GM06990 (cell line): ENCODE results near the gene LRRC27.
"Not testable (repeated sequence)": the region's sequence is repeated elsewhere in the genome, so short reads cannot be mapped to it uniquely, and the experiment has no call there.

ENCODE experiments used
- DNase-seq: peaks from one replicate; pipeline ENCODE4 v3.0.0-alpha.2; 2011; ENCODE audit not compliant: insufficient read length; ENCODE audit errors: extremely low read depth
- H3K27me3 ChIP-seq: replicated peaks from 2 replicates; pipeline ENCODE4 v1.6.0; 2011; ENCODE audit warnings: low read length; ENCODE audit not compliant: control insufficient read depth, insufficient read depth
- H3K36me3 ChIP-seq: 2 replicates; pipeline ENCODE4 v1.5.1; 2011; ENCODE audit warnings: low read length; ENCODE audit not compliant: control insufficient read depth, insufficient read depth
- H3K4me3 ChIP-seq: replicated peaks from 2 replicates; pipeline ENCODE4 v1.5.1; 2011; ENCODE audit warnings: low read depth, mild to moderate bottlenecking, control low read depth, low read length
- CTCF ChIP-seq: IDR thresholded peaks from 2 replicates; pipeline ENCODE4 v1.5.1; 2011; ENCODE audit warnings: low read length, control low read depth, mild to moderate bottlenecking, inconsistent platforms; ENCODE audit not compliant: insufficient read depth, poor library complexity, severe bottlenecking

Gene LRRC27

DNA sequence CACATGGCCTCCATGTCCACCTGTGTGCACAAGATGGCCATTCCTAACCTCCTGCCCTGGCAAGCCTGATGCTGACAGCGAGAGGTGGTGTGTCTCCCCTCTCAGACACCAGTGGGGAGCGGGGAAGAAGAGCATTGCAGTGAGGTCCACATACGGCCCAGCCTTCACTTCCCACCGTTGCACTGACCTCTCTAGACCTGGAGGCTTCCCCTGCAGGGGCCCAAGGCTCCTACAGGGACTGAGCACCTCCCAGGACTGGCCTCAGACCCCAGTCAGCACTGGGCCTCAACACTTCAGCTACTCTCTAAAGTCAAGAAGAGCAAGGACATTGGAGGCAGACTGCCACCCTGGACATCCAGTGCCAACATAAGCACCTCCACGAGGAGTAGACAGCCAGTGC, 40.2 kb upstream of the LRRC27 start:
- Histone ChIP-seq H3K27me3 (no peaks in the 10 kb centered on the region; the same call in 1 of the 2 replicates), H3K4me3 (no peak overlapping the region), H3K36me3 (no peaks in the 10 kb centered on the region)
- no peak for TF ChIP-seq CTCF
- no peak for DNase-seq

DNA sequence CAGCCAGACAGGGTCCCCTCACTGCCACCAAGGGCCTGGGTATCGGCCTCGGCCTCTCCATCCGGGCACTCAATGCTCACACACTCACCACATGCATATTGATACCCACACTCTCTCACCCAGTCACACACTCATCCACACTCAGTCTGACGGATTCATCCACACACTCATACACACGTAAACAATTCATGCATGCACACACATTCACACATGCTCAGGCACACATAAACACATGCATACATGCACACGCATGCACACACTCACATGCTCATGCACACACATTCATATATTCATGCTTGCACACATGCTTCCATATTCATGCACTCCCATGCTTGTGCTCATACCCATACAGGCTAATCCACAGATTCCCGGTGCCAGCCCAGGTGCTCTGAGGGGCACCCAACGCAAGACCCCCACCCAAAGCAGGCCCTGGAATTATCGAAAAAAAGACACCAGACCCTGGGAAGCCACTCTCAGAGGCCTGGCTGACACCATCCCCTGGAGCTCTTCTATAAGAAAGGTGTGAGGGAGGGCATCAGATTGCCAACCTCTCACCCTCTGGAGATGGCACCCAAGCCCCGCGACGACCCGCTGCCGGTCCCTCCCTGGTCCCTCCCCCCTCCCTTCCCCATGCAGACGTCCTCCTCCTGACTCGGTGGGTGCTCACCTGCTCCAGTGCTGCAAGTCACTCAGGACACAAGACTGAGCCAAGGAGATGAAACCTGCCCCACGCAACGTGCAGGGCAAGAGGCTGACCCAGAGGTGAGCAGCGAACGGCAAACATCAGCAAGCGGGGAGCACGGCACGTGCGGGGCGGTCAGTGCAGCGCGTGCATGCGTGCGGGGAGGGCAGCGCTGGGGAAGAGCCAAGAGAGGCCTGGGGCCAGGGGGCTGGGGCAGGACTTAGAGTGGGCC, 39.4 kb upstream of the LRRC27 start:
- no peaks in the 10 kb centered on the region for H3K36me3 ChIP-seq
- no peaks in the 10 kb centered on the region; the same call in 1 of the 2 replicates for H3K27me3 ChIP-seq
- H3K4me3 ChIP-seq = no peak overlapping the region
- no peak for DNase-seq
- no peak for TF ChIP-seq CTCF

DNA sequence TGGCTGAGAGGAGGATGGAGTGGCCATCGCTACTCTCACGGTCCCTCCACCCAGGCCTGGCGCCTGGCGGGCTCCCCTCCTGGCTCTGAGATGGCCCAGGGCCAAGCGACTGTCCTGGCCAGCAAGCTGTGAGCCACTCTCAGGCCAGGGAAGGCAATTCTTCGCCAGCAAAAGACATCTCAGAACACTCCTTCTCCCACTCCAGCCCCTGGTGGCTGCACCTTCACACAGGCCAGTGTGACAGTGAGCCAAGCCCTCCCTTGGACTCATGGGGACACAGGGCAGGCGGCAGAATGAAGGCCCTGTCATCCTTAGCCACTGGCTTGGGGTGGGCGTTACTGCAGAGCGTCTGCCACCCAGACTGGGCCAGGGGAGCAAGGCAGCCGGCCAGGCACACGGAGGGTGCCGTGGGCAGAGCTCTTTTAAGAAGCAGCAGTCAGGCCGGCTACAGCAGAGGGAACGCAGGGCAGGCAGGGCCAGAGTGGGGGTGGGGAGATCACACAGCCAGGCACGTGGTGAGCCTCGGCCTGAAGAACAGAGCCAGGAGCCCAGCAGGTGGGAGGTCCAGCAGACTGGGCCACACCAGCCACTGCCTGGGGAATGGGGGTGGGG, 38.7 kb upstream of the LRRC27 start:
- Histone ChIP-seq H3K36me3 (no peaks in the 10 kb centered on the region), H3K27me3 (no peaks in the 10 kb centered on the region; the same call in 1 of the 2 replicates), H3K4me3 (no peak overlapping the region)
- no peak for DNase-seq
- no peak for TF ChIP-seq CTCF

DNA sequence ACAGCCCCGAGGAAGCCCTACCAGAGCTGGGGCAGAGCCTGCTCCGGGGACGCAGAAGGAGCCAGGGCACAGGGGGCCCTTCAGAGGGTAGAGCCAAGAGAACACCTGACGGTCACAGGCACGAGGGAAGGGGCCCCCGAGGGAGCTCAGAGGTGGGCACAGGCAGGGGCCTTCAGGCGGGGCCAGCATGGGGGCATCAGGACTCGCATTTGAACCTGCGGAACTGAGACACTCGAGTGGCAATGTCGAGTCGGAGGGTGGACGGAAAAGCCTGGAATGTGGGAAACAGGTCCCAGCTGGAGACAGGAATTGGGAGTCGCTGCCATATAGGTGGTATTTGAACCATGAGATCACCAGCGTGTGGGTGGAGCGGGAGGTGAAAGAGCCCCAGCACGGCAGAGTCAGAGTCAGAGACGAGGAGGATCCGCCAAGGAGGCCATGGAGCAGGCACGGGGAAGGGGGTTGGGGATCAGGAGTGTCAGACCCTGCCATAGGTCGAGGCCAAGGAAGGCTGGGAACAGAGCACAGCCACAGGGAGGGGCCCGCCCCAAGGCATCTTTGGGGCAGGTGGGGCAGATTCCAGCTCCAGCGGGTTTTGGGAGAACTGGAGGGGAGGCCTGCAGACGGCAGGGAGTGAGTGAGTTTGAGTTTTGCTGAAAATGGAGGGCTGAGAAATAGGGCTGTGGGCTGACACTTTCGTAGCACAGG, 38.0 kb upstream of the LRRC27 start:
- DNase-seq = no peak
- Histone ChIP-seq H3K4me3 (no peak overlapping the region), H3K36me3 (no peaks in the 10 kb centered on the region), H3K27me3 (no peaks in the 10 kb centered on the region; the same call in 1 of the 2 replicates)
- TF ChIP-seq CTCF = no peak

DNA sequence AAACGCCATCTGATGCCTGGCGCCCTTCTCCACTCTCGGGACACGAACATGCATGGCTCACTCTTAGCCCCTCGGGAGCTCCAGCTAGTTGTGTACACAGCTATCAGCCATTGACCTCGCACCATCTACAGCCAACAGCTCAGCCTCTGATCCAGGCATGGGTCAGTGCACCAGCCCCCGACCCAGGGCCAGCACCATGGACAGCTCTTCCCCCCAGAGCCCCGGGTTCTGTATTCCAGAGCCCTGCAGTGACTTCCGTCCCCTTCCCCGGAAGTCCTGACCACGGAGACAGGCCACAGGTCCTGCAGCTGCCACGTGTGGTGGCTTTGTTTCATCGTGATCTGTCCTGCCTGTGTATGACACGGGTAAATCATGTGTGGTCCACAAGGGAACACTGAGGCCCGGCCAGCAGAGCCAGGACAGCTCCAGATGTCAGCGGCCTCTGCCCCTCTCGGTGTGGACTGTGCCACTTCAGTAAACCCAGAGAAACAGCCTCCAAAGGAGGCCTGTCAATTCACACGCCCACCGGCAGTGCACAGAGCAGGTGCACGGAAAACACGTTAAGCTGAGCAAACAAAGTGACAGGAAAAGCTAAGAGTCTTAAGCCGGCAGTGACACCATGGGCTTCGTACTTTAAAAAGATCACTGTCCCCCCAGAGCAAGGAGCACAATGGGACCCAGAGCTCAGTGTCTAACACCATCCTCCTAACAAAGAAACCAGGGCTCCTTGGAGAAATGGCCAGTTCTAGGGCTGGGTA, 37.3 kb upstream of the LRRC27 start:
- DNase-seq = no peak
- Histone ChIP-seq H3K27me3 (no peaks in the 10 kb centered on the region; the same call in 1 of the 2 replicates), H3K36me3 (no peaks in the 10 kb centered on the region), H3K4me3 (no peak overlapping the region)
- no peak for TF ChIP-seq CTCF

- not testable (repeated sequence) for H3K27me3 ChIP-seq, DNase-seq, H3K36me3 ChIP-seq, H3K4me3 ChIP-seq
Observed at GRCh38 chr10:132295481-132295880, 36.5 kb upstream of the LRRC27 start.
